OCI-M2 (cell line): ENCODE results near the gene PRG2.
"Not testable (repeated sequence)": the region's sequence is repeated elsewhere in the genome, so short reads cannot be mapped to it uniquely, and the experiment has no call there.

Experiments
- DNase-seq: peaks from one replicate; lab custom pipeline; 2025; ENCODE audit not compliant: unreplicated experiment; lab: John Stamatoyannopoulos, UW

Gene PRG2

DNA sequence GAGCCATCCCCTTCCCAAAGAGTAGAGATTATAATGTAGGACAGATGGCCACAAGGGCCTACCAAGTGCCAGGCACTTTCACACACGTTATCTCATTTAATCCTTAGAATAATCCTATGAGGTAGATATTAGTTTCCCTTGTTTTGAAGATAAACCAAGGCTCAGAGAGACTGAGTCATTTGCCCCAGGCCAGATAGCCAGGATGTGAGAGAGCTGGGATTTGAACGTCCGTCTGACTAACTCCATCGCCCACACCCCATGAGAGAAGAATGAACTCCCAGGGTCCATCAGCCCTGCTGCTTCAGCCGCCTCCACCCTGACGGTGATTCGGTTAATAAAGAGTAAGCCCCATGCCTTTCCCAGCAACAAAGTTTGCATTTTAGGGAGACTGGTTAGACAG is 20.2 kb downstream of the PRG2 start:
- DNase-seq, result no peak

DNA sequence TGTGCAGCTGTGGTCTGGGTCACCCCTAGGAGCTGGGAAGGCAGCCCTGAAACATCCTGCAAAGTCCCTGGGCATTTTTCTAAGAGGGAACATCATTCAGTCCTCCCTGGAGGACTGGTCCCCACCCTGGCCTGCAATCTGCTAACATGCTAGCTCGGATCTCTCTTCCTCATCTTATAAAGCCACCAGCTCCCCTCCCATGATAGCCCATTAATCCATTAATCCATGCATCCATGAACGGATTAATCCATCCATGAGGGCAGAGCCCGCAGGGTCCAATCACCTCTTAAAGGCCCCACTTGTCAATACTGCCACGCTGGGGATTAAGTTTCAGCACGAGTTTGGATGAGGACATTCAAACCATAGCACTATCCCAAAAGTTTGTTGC is 21.6 kb downstream of the PRG2 start:
- DNase-seq, result no peak

DNA sequence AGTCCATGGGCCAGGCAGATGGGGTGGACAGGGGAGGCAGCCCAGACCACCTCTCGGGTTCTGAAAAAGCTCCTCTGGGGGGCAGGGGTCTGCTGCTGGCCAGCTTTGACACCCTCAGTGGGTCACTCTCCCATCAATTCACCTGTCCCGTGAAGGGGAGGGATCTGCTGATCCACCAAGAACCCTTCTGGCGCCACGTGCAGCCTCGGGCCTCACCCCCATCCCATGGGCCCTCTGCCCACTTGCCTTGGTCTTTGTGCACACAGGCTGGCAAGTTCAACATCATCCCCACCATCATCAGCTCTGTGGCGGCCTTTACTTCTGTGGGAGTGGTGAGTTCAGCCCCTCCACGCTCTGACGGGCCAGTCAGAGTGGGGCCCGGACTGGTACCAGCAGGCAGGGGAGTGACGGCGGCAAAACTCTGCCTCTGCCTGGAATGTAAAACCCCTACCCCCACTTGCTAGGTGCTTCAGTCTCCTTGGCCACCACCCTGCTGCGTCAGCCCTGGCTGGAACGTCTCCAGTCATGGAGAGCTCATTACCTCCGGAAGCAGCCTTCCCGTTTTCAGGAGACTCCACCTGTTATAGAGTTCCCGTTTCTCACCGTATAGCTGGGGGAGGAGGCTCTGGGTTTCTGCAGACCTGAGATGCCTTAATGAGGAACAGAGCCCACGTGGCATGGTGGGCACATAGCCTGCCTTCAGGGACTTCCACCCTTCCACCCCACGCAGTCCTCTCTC is 22.2 kb downstream of the PRG2 start:
- DNase-seq, result no peak

DNA sequence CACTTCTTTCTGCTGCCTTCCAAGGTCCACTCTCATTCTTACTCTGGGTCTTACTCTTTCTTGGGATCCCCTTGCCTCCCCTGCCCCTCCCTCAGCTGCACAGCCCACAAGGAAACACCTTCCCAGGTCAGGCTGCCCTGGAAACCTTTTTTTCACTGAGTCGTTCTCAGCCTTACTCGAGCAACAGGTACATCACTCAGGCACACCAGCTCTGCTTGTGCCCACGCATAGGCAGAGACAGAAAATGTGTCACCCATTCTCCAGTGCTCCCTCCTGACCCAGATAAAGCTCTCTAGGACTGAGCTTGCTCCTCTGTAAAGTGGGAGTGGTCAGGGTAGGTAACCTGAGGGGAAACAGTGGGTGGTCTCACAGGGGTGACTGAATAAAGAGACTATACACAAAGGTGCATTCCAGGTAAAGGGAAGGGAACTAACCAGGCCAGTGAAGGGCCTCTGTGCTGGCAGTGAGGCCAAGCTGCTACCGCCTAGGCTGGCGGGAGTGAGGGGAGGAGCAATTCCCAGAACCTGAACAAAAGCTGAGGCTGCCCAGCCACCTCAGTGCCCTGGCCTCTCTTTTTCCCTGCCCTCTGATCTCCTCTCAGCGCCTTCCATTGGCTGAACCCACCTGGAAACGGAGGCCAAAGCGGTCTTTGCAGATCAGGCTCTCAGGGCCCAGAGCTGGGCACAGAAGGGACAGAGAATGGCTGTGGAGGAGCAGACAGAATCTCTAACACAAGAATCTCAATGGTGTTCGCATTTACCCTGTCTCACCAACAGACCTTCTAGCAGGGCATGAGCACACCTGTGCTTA is 25.4 kb downstream of the PRG2 start:
- DNase-seq, result no peak

DNA sequence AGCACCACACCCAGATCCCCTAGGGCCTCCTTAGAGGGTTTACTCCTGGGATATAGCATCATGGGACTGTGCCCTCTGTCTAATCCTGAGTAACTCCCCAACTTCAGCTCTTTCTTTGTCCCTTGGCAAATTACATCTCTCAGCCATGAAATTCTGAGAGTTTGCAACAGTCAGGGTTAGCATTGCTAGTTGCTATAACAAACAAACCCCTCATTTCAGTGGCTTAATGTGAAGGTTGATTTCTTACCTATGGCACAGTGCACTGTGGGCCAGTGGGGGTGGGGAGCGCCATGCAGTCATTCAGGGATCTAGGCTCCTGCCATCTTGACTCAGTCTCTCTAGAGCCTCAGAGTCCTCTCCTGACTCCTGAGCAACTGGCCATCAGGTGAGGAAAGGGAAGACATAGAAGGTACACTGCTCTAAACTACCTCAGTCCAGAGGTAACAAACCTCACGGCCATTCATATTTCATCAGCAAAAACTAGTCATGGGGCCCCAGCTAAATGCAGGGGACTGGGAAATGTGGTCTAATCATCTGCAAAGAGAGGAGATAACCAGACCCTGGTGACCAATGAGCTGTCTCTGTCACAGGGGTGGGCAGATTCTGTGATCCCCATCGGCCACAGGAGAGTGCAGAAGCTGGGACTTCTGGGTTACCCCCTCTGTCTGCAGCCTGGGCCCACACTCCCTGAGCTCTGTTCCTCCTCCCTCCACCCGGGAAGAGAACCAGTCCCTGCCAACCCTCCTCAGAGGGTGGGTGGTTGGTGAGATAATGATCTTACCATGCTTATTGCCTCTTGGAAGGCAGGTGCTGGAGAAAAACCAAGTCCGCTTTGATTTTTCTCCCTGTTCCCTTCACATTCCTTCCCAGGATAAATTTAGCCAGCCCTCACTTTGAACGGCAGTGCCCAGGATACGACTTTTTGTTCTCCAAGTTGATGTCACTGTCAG is 27.0 kb downstream of the PRG2 start:
- DNase-seq, result no peak

DNA sequence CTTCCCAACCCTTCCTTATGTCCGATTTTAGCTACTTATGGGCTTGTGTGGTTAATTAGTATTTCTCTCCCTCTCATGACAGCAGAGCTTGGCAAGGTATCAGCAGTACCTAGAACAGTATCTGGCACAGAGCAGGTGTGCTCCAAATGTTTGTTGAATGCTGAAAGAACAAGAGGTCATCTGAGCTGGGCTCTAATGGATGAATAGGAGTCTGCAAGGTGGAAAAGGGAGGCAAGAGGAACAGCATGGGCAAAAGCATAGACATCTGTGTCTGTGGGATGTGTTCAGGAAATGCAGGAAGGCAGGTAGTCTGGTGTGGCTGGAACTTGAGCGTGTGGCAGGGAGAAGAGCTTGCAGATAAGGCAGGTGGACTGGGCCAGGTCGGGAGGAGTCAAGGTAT is 28.5 kb downstream of the PRG2 start:
- DNase-seq, result no peak

DNA sequence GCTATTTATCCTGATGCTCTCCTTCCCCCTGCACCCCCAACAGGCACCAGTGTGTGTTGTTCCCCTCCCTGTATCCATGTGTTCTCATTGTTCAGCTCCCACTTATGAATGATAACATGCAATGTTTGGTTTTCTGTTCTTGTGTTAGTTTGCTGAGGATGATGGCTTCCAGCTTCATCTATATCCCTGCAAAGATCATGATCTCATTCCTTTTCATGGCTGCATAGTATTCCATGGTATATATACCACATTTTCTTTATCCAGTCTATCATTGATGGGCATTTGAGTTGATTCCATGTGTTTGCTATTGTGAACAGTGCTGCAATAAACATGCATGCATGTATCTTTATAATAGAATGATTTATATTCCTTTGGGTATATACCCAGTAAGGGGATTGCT is 29.0 kb downstream of the PRG2 start:
- not testable (repeated sequence) for DNase-seq

DNA sequence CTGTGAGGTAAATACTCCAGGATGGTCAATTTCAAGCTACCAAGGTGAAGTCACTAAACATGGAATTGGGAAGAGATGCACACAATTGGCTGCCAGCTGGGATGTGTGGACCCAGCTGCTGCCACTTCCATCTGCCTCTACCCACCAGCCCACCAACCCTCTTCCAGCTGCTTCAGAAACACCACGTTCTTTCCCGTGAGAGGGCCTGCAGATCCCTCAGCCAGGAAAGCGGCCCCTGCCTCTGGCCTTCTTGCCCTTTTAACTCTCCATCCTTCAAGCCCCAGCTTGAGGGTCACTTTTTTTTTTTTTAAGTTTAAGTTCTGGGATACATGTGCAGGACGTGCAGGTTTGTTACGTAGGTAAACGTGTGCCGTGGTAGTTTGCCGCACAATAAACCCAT is 29.5 kb downstream of the PRG2 start:
- DNase-seq, result no peak

DNA sequence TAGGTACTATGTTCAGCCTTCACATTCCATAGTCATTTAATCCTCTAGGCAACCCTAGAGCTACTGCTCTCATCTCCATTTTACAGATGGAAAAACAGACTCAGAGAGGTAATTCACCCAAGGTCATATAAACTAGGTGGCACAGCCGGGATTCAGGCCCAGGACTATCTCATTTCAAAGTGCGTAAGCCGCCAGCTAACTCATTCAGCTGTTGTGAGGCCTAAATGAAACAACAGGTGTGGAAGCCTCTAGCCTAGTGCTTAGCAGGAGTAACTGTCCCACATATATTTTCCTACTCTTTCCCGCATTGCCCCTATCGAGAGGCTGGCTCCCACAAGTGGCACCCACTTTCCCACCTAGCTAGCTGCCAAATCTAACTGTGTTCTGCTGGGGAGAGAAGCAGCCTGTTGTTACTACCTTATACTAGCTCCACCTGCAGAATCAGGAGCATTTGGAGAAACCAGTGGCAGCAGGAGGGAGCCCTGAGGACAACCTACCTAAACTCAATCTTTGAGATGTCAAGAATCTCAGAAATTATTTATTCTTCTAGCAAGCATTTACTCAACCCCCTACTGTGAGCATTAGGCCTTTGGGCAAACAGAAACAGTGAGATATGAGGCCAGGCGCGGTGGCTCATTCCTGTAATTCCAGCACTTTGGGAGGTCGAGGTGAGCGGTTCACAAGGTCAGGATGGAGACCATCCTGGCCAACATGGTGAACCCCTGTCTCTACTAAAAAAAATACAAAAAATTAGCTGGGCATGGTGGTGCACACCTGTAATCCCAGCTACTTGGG is 30.4 kb downstream of the PRG2 start:
- DNase-seq, result no peak

DNA sequence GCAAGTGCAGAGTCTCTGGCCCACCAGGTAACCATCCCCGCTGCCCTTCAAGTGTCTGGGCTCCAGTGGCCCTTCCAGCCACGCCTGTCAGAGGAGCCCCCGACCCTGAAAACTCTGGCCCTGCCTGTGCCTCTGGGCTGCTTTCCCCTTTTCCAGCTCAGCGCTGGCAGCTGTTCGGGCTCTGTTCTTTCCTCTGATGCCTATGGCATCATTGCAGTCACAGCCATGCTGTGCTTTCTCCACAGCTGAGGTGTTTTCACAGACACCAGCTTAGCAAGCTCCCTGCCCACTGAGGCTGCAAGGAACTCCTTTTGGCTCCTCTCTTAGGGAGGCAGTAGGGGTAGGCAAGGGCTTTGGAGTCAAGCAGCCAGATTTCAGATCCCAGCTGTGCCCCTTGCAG is 31.1 kb downstream of the PRG2 start:
- no peak for DNase-seq

DNA sequence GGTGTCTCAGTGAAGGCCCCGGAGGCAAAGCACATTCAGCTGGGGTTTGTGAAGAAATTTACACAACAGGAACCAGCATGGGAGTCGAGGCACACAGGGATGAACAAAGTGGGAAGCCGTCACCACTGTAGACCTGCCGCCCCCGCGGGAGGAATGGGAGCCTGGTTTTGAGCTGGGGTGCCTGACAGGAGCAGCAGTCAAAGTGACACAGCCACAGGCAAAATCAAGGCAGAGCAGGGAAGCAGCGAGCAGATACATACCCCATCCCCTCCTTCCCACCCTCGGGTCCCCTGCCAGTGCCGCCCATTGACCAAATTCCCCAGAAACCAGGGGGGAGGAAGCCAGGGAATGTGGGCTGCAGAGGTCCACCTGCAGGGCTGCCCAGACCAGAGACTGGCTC is 31.5 kb downstream of the PRG2 start:
- DNase-seq, result no peak

DNA sequence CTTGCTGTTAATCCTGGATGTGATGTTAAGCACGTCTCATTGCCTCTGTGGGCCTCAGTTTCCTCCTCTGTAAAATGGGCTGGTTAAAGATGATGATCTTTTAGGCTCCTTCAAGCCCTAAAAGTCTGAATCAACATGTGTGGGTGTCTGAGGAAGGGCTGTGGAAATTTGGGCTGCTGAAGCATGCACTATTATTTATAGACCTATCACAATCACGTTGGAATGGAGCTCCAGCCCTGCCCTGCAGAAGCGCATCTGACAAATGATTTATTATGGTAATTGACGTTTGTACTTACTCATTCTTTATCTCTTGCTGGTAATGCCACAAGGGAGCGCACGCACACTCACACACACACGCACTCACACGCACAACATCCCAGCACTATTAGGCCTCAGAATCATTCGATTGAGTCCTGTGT is 31.9 kb downstream of the PRG2 start:
- DNase-seq, result no peak

DNA sequence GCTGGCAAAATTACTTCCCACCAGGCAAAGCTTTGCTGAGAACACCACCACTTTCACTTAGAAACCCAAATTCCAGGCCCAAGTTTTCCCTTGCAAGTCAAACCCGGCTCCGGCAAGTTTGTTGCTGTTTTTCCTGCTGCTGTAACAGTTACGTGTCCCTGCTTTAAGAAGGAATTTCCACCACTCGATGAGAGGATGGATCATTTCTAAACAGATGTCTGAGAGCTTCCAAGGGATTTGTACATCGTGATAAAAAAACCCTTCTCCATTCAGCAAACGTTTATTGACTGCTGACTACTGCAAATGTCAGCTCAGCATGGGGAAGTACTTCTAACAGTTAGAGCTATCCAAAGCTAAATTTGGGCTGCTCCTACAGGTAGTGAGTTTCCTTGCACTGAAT is 32.6 kb downstream of the PRG2 start:
- no peak for DNase-seq

DNA sequence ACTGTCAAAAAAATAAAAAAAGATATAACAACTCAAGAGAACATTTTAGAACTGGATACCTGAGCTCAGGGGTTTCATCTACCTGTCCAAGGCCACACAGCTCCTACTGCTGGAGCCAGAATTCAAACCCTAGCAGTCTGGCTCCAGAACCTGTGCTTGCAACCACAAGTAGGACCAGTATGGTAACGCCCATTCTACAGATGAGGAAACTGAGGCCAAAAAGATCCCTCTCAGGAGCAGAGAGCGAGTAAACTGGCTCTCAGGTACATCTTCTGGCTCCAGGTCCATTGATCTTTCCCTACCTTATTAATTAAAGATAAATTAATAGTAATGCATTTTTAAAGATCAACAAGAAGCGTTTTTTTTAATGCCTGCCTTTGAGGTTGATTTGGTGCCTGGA is 33.1 kb downstream of the PRG2 start:
- no peak for DNase-seq

DNA sequence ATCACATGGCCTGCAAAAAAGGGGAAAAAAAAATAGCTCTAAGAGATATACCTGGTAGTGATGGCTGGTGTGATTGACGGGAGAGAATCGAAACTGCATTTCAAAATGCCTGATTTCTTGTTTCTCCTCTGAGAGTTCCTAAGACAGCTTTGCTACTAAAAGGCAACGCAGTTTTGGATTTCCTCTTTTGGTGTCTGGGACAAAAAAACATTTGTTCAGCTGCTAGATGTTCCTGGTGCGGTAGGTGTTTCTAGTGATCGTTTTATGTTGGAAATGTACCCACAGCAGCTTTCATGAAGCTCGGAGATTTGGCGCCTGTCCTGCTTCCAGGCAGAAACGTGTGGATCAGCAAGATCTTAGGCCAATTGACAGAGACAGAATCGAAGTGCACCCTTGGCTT is 34.2 kb downstream of the PRG2 start:
- DNase-seq, result no peak

DNA sequence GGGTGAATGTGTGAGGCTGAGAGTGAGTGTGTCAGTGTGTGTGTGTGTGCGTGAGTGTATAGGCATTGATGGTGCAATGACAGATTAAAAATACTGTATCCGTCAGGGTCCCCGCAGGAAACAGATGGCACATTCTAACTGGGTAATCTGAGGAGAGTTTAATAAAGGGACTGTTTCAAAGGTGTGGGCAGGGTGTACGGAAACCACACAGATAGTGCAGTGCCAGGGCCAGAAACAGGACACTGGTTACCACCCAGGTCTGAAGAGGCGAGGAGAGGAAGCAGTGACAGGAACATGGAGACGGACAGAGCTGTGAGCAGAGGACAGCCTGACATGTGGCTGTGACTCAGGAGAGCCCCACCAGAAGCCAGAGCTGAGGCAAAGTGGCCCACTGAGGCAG is 35.8 kb downstream of the PRG2 start:
- DNase-seq, result no peak

DNA sequence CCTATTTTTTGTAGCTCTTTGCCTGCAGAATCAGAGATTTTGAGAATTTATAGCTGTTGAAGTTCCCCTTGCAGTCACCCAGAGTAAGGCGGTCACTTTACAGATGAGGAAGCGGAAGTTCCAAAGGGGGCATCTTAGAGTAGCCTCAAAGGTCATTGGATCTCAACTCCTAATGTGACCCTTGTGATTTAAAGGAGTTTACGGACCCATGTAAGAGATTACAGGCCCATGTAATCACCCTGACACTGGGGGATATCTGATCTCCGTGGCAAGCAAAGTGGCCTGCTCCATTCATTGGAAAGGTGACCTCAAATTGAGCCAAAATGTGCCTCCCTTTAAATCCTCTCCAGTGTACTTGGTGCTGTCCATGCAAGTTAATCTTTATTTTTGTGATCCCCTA is 36.6 kb downstream of the PRG2 start:
- no peak for DNase-seq

DNA sequence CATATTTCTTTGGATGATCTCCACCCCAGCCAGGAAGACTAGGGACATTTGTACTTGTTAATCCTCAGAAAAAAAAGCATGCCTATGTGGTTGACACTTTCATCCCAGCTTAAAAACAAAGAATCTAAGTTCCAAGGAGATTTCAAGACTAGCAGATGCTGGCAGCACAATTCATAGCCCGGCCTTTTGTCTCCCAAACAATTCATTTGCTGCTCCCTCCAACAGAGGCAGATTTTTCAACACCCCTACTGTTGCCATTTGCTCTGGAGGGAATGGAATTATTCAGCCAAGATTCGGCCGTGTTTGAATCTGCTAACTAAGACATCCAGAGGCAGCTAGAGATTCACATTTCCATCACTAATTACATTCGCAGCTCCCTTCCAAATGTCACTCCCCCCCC is 37.0 kb downstream of the PRG2 start:
- no peak for DNase-seq

DNA sequence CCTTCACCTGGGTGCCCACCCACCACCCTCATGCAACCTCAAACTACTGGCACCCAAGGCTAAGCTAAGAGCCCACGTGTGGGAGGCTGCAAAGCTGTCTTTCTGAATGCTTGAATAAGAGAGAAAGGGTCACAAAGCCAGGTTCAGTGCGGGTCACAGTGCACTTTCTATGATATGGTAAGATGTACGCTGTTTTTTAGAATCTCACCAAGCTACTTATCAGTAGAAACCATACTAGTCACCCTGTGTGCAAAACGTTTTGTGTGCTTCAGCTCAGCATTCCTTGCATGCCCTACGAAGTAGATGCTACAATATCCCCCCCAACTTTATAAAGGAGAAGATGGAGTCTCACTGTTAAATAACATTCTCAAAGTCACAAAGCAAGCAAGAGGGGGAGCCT is 37.4 kb downstream of the PRG2 start:
- DNase-seq, result no peak

DNA sequence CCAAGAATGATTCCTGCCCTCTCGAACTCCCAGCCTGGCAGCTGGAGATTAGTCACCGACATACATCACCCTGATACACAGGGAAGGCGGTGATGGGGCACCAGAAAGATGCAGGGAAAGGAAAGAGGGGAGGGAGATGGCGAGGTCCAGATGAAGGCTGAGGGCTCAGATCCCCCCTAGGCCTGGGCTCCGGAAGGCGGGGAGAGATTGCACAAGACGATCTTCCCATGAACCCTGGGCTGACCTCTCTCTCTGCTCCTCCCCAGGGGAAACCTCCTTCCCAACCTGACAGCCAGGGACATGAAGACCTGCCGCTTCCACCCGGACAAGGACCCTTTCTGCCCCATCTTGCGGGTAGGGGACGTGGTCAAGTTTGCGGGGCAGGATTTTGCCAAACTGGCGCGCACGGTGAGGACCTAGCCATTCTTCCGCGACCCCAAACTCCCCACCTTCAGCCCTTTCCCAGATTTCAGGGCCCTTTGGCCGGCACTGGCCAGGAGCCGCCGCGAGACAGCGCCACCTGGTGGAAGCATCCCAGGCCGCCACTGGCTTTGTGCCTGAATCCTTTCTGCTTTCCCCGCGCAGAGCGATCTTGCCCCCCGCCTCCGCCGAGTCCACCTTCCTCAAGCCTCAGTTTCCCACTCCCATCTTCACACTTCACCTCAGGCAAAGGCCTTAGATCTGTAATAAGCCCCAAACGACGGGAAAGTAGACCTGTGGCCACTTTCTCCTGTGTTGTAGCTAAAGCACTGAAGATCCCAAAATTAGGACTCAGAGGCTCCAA is 40.8 kb downstream of the PRG2 start:
- no peak for DNase-seq
